ENCODE results near the gene TPCN2. TPM values are rescaled to one million over a fixed set of nuclear protein-coding genes. Genes with fewer than 3 reads are reported as not detected.
A peak's percentile ranks its signal among the peaks of the same experiment; 100 is the strongest.

Gene TPCN2
- total RNA-seq, 4 donors from 2014 or later: 5.6 to 54.6 (median 17.7) TPM

DNA sequence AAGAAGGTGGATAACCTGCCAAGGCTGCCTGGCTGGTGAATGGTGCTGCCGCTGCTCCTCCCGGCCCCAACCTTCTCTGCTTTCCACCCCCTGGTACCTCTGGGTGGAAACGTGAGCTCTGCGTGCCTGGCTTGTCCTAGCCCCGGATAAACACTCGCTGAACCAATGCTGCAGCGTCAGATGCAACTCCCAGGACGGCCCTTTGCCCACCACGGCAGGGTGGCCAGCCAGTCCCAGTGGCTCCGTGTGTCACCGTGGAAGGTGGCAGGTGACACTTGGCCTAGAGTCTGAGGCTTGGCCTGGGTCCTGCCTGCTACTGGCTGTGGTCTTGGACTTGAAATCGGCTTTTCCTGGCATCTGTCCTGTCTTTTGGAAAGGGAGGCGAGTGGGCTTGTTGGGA is 47.7 kb downstream of the TPCN2 start:
- intact Hi-C loops (cut with DNase I; ENCODE audit: low total_unique reads): no loop called here
- TF ChIP-seq, protein P1, sequence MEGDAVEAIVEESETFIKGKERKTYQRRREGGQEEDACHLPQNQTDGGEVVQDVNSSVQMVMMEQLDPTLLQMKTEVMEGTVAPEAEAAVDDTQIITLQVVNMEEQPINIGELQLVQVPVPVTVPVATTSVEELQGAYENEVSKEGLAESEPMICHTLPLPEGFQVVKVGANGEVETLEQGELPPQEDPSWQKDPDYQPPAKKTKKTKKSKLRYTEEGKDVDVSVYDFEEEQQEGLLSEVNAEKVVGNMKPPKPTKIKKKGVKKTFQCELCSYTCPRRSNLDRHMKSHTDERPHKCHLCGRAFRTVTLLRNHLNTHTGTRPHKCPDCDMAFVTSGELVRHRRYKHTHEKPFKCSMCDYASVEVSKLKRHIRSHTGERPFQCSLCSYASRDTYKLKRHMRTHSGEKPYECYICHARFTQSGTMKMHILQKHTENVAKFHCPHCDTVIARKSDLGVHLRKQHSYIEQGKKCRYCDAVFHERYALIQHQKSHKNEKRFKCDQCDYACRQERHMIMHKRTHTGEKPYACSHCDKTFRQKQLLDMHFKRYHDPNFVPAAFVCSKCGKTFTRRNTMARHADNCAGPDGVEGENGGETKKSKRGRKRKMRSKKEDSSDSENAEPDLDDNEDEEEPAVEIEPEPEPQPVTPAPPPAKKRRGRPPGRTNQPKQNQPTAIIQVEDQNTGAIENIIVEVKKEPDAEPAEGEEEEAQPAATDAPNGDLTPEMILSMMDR (IDR thresholded peaks at IDR 0.05): no peak

DNA sequence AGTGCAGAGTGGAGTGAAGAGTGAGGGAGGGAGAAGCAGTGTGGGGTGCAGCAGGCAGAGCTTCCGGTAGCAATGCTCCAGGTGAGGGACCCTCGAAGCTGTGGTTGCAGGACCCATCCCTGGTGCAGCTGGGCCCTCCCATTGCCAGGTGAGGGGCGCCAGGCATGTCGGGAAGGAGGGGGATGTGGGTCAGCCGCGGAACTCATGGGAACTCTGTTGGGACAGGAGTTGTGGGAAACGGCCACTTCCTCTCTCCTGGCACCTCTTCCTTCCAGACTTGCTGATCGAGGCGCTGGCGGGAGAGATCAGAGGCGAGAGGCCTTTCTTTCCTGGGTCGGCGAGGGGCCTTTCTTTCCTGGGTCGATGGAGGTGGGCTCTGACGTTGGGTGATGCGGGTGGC is 48.5 kb downstream of the TPCN2 start:
- no peak overlapping the region for H3K4me3 ChIP-seq
- TF ChIP-seq POLR2A (IDR thresholded peaks at IDR 0.05): no peak
- TF ChIP-seq, protein P1 (IDR thresholded peaks at IDR 0.05): no peak
- intact Hi-C loops (cut with DNase I; ENCODE audit: low total_unique reads): no loop called here
- H3K4me1 ChIP-seq: no peaks in the 10 kb centered on the region
- no peaks in the 10 kb centered on the region for H3K9me3 ChIP-seq
- no peak for DNase-seq
- no peaks in the 10 kb centered on the region for H3K36me3 ChIP-seq
- H3K27me3 ChIP-seq: no peaks in the 10 kb centered on the region
- H3K27ac ChIP-seq: no peak overlapping the region

More for the DNA sequence above, 47.7 kb downstream of the TPCN2 start:
- Histone ChIP-seq H3K4me3 (no peak overlapping the region), H3K27ac (no peak overlapping the region), H3K9me3 (no peaks in the 10 kb centered on the region), H3K36me3 (no peaks in the 10 kb centered on the region), H3K4me1 (no peaks in the 10 kb centered on the region), H3K27me3 (no peaks in the 10 kb centered on the region)
- DNase-seq: no peak

DNA sequence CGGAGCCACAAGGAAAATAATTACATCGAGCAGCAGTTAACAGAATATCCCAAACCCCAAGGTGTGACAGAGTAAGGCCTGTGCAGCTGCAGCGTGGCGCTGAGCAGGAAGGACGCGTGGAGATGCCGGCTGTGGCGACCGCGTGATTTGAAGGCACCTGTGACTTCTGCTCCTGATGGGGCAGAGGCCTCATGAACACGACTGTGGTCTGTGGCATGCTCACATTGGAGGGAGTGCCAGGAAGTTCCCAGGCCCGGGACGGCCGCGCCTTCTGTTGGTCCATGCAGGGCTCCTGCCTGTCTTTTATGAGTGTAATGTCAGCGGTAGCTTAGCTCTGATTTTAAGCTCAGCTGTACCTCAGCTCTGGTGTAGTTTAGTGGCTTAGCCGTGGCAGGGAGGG is 50.4 kb downstream of the TPCN2 start:
- H3K27me3 ChIP-seq: no peaks in the 10 kb centered on the region
- DNase-seq: no peak
- intact Hi-C loops (cut with DNase I; ENCODE audit: low total_unique reads): no loop called here
- H3K27ac ChIP-seq: no peak overlapping the region
- H3K36me3 ChIP-seq: no peaks in the 10 kb centered on the region
- no peaks in the 10 kb centered on the region for H3K4me1 ChIP-seq
- no peak overlapping the region for H3K4me3 ChIP-seq
- no peaks in the 10 kb centered on the region for H3K9me3 ChIP-seq
- TF ChIP-seq, protein P1 (IDR thresholded peaks at IDR 0.05): no peak
- TF ChIP-seq POLR2A (IDR thresholded peaks at IDR 0.05): no peak

DNA sequence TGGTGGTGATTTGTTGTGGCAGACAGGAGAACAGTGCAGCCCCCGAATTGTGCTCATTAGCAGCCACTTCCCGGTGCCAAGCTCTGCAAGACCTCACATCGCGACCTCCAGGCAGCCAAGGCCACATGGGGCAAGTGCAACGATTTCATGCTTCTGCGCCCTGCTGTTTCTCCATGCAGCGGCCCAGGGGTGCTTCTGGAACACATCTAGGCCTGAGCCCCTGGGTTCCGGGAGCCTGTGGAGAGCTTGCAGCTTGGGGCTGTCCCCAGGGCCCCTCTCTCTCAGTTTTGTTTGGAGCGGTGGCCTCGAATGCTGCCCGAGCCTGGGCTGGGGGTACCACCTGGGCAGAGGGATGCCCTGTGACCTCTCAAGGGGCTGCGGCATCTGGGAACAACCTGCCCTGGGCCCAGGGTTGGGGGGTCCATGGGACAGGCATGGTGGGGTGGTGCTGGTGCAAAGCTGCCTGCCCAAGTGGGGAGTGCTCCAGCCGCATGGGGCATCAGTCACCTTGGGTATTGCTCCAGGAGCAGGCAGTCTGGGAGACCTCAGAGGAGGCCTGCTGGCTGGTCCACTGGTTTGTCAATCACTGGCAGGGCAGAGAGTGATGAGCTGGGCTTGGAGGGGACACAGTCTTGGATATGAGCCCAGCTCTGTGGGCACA is 51.9 kb downstream of the TPCN2 start:
- H3K27ac ChIP-seq: no peak overlapping the region
- no peaks in the 10 kb centered on the region for H3K4me1 ChIP-seq
- TF ChIP-seq POLR2A (IDR thresholded peaks at IDR 0.05): no peak
- DNase-seq: no peak
- H3K4me3 ChIP-seq: no peak overlapping the region
- intact Hi-C loops (cut with DNase I; ENCODE audit: low total_unique reads): loop anchor here (5.0 kb wide), 1 partner anchor 542 kb away; the partner anchor contains the start of gene CCND1
- H3K9me3 ChIP-seq: no peaks in the 10 kb centered on the region
- no peaks in the 10 kb centered on the region for H3K27me3 ChIP-seq
- H3K36me3 ChIP-seq: no peaks in the 10 kb centered on the region

DNA sequence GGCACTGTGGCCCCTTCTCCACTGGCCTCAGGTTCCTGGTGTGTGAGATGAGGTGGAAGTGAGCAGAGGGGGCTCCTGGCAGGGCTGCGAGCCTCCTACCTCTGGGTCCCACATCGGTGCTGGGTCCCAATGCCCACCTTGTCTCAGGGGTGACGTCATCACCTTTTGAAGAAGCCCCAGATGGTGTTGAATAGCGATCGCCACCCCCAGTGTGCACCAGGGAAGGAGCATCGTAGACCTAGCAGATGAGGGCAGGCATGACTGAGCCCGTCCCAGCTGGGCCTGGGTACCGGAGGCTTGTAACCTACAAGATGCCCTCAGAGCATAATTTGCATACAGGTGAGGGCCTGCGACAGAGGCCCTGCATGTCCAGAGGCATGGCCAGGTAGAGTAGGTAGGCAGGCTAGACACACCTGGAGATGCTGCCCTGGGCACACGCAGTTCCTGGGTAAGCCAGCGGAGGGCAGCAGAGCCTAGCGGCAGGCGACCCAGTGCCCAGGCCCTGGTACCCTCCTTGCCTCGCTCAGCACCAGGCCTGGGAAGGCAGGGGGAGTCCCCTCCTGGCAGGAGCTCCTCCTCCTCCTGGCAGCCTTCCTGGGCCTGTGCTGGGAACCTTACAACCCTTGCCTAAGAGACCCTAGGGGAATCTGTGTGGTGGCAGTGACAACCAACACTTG is 52.5 kb downstream of the TPCN2 start:
- no peaks in the 10 kb centered on the region for H3K9me3 ChIP-seq
- H3K27me3 ChIP-seq: no peaks in the 10 kb centered on the region
- DNase-seq: peak; percentile 58 to 69
- intact Hi-C loops (cut with DNase I; ENCODE audit: low total_unique reads): loop anchor here (5.0 kb wide), 1 partner anchor 541 kb away; the partner anchor contains the start of gene CCND1
- no peaks in the 10 kb centered on the region for H3K36me3 ChIP-seq
- TF ChIP-seq POLR2A (IDR thresholded peaks at IDR 0.05): peak in 1 of 2 donors; percentile 15
- TF ChIP-seq, protein P1 (IDR thresholded peaks at IDR 0.05): peak; percentile 90 to 97 (median 92)
- H3K4me3 ChIP-seq: no peak overlapping the region
- no peaks in the 10 kb centered on the region for H3K4me1 ChIP-seq
- H3K27ac ChIP-seq: no peak overlapping the region
